ENCODE results near the gene LATS2.
"Not testable (repeated sequence)": the region's sequence is repeated elsewhere in the genome, so short reads cannot be mapped to it uniquely, and the experiment has no call there.

DNA sequence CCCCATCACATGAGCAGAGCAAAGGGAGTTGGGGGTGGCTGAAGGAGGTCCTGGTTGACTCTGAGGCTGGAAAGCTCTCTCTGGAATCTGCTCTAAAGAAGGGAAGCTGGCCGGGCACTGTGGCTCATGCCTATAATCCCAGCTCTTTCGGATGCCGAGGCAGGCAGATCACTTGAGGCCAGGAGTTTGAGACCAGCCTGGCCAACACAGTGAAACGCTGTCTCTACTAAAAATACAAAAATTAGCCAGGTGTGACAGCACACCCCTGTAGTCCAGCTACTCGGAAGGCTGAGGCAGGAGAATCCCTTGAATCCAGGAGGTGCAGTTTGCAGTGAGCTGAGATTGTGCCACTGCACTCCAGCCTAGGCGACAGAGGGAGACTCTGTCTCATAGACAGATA is 11.7 kb downstream of the LATS2 start:
- not testable (repeated sequence) for TF ChIP-seq ARNT (IDR thresholded peaks at IDR 0.05); SUZ12 (IDR thresholded peaks at IDR 0.05); HDGF (IDR thresholded peaks at IDR 0.05; ENCODE audit: borderline replicate concordance); FOXM1 (IDR thresholded peaks at IDR 0.05; ENCODE audit: borderline replicate concordance); SP1 (IDR thresholded peaks at IDR 0.05); ELF4 (IDR thresholded peaks at IDR 0.05); LEF1 (IDR thresholded peaks at IDR 0.05; ENCODE audit: borderline replicate concordance); ZNF384 (IDR thresholded peaks at IDR 0.05); PKNOX1 (IDR thresholded peaks at IDR 0.05); L3MBTL2 (conservative IDR thresholded peaks at IDR 0.05); BHLHE40 (IDR thresholded peaks at IDR 0.05; ENCODE audit: borderline replicate concordance); FOXK2 (IDR thresholded peaks at IDR 0.05); TARDBP (IDR thresholded peaks at IDR 0.05)
